H1 (cell line): ENCODE results near the gene SPINK1. TPM values are rescaled to one million over a fixed set of nuclear protein-coding genes. Genes with fewer than 3 reads are reported as not detected.
A peak's percentile ranks its signal among the peaks of the same experiment; 100 is the strongest.

ENCODE experiments used
- CTCF ChIA-PET: fragments of 300-600 bp; sonication (Branson Sonifier 250); formaldehyde crosslinking; loops from one replicate; lab custom pipeline; 2021; ENCODE audit not compliant: partially characterized antibody; lab: Charles Lee
- POLR2A ChIA-PET: fragments of 300-600 bp; sonication (Branson Sonifier 250); formaldehyde crosslinking; loops from one replicate; lab custom pipeline; 2021; ENCODE audit warnings: inconsistent platforms; ENCODE audit not compliant: partially characterized antibody; lab: Charles Lee
- DNase-seq, 2 experiments: peaks; one replicate each; pipeline versions ENCODE4 v3.0.0 to v3.0.0-alpha.2; 2010 to 2022; ENCODE audit warnings: low spot score in 2 of 2, low read depth in 1 of 2, mixed read lengths in 1 of 2
- FAIRE-seq: peaks from 2 replicates; lab custom pipeline; 2011; peaks lifted over from hg19 to GRCh38; lab: Jason Lieb, UNC
- H2AFZ ChIP-seq: 2 replicates; pipeline ENCODE4 v1.8.1; 2012; ENCODE audit warnings: low read length, inconsistent platforms
- H2AK5ac ChIP-seq: 2 replicates; pipeline ENCODE4 v1.6.1; 2013; ENCODE audit warnings: low read depth, low read length
- H2BK120ac ChIP-seq: replicated peaks from 2 replicates; pipeline ENCODE3; 2013; ENCODE audit warnings: low read depth, low read length, inconsistent platforms
- H2BK12ac ChIP-seq: 2 replicates; pipeline ENCODE4 v1.6.1; 2013; ENCODE audit warnings: low read depth, low read length
- H2BK15ac ChIP-seq: 2 replicates; pipeline ENCODE4 v1.6.1; 2013; ENCODE audit warnings: low read length
- H2BK20ac ChIP-seq: 2 replicates; pipeline ENCODE4 v1.6.1; 2013; ENCODE audit warnings: low read length
- H2BK5ac ChIP-seq: 2 replicates; pipeline ENCODE4 v1.6.1; 2013; ENCODE audit warnings: low read depth, low read length
- H3K14ac ChIP-seq: 2 replicates; pipeline ENCODE4 v1.6.1; 2013; ENCODE audit warnings: inconsistent platforms; ENCODE audit not compliant: insufficient read length
- H3K18ac ChIP-seq: 2 replicates; pipeline ENCODE4 v1.6.1; 2013; ENCODE audit warnings: low read length; ENCODE audit errors: extremely low read depth
- H3K23ac ChIP-seq: 2 replicates; pipeline ENCODE4 v1.6.1; 2013; ENCODE audit warnings: inconsistent platforms; ENCODE audit not compliant: insufficient read length
- H3K23me2 ChIP-seq: 2 replicates; pipeline ENCODE4 v1.6.1; 2013; ENCODE audit warnings: low read depth, low read length
- H3K27ac ChIP-seq: 2 replicates; pipeline ENCODE4 v1.6.1; 2011; ENCODE audit warnings: low read depth, low read length, inconsistent platforms
- H3K27me3 ChIP-seq, 4 experiments: replicated peaks in 1 of 4; 1 replicate in 1 of 4; 2 replicates in 3 of 4; pipeline versions ENCODE4 v1.6.1 to v1.8.1; 2011 to 2013; ENCODE audit warnings: low read length in 3 of 4, mild to moderate bottlenecking in 3 of 4, inconsistent platforms in 2 of 4, mixed read lengths in 2 of 4, moderate library complexity in 1 of 4; ENCODE audit not compliant: control insufficient read depth in 3 of 4, insufficient read depth in 3 of 4; ENCODE audit errors: extremely low read depth in 1 of 4
- H3K36me3 ChIP-seq, 4 experiments: 2 replicates each; pipeline versions ENCODE4 v1.6.1 to v1.8.1; 2011 to 2013; ENCODE audit warnings: mild to moderate bottlenecking in 4 of 4, low read length in 3 of 4, moderate library complexity in 2 of 4, control low read depth in 1 of 4, inconsistent platforms in 1 of 4; ENCODE audit not compliant: insufficient read depth in 4 of 4, control insufficient read depth in 2 of 4
- H3K4ac ChIP-seq: replicated peaks from 2 replicates; pipeline ENCODE3; 2013; ENCODE audit warnings: low read length, low read depth, mixed read lengths, inconsistent platforms; ENCODE audit not compliant: insufficient read length
- H3K4me1 ChIP-seq, 4 experiments: replicated peaks in 1 of 4; 1 replicate in 1 of 4; 2 replicates in 3 of 4; pipeline versions ENCODE4 v1.6.1 to v1.8.1; 2011 to 2013; ENCODE audit warnings: low read length in 3 of 4, inconsistent platforms in 2 of 4, mixed read lengths in 1 of 4; ENCODE audit not compliant: insufficient read depth in 4 of 4, control insufficient read depth in 3 of 4
- H3K4me2 ChIP-seq, 2 experiments: 2 replicates each; pipeline versions ENCODE4 v1.6.1 to v1.8.1; 2011 to 2013; ENCODE audit warnings: low read depth in 2 of 2, low read length in 2 of 2, control low read depth in 1 of 2, inconsistent platforms in 1 of 2, mild to moderate bottlenecking in 1 of 2; ENCODE audit not compliant: insufficient read depth in 1 of 2
- H3K4me3 ChIP-seq, 4 experiments: fragments of 200-600, 300-600 bp in 1 of 4; sonication (generic), shearing (Covaris generic), sonication (Bioruptor Twin) in 1 of 4; 2 replicates each; pipeline versions ENCODE4 v1.5.1 to v1.8.1; 2011 to 2016; ENCODE audit warnings: low read length in 4 of 4, low read depth in 3 of 4, control low read depth in 2 of 4, inconsistent platforms in 2 of 4, mild to moderate bottlenecking in 2 of 4, mixed read lengths in 1 of 4, moderate library complexity in 1 of 4; ENCODE audit not compliant: insufficient read depth in 2 of 4; ENCODE audit errors: extremely low read depth in 1 of 4
- H3K56ac ChIP-seq: replicated peaks from 2 replicates; pipeline ENCODE3; 2013; ENCODE audit warnings: low read depth, mild to moderate bottlenecking, mixed read lengths, low read length, inconsistent platforms; ENCODE audit not compliant: insufficient read length
- H3K79me1 ChIP-seq: 2 replicates; pipeline ENCODE4 v1.6.1; 2013; ENCODE audit warnings: low read depth, low read length, control low read depth
- H3K79me2 ChIP-seq, 2 experiments: 2 replicates each; pipeline versions ENCODE4 v1.6.1 to v1.8.1; 2012 to 2013; ENCODE audit warnings: low read length in 2 of 2, mild to moderate bottlenecking in 2 of 2, inconsistent platforms in 1 of 2; ENCODE audit not compliant: insufficient read depth in 2 of 2, control insufficient read depth in 1 of 2
- H3K9ac ChIP-seq, 4 experiments: replicated peaks in 1 of 4; 1 replicate in 1 of 4; 2 replicates in 3 of 4; pipeline versions ENCODE4 v1.6.1 to v1.8.1; 2011 to 2013; ENCODE audit warnings: low read depth in 3 of 4, low read length in 3 of 4, control low read depth in 2 of 4, mild to moderate bottlenecking in 2 of 4, moderate library complexity in 2 of 4, inconsistent platforms in 1 of 4; ENCODE audit errors: extremely low read depth in 1 of 4
- H3K9me3 ChIP-seq, 2 experiments: 2 replicates each; pipeline versions ENCODE4 v1.6.1 to v1.8.1; 2012 to 2013; ENCODE audit warnings: mild to moderate bottlenecking in 2 of 2, moderate library complexity in 2 of 2, control low read depth in 1 of 2, inconsistent platforms in 1 of 2, low read depth in 1 of 2, low read length in 1 of 2, mixed read lengths in 1 of 2; ENCODE audit not compliant: insufficient read depth in 2 of 2
- H4K20me1 ChIP-seq, 2 experiments: replicated peaks in 1 of 2; 2 replicates each; pipeline versions ENCODE3 to v1.8.1; 2011 to 2013; ENCODE audit warnings: inconsistent platforms in 2 of 2, low read length in 2 of 2, mild to moderate bottlenecking in 1 of 2; ENCODE audit not compliant: insufficient read depth in 2 of 2, control insufficient read depth in 1 of 2
- H4K5ac ChIP-seq: 2 replicates; pipeline ENCODE4 v1.6.1; 2013; ENCODE audit warnings: low read length, low read depth, mixed read lengths, inconsistent platforms; ENCODE audit not compliant: insufficient read length
- H4K8ac ChIP-seq: 2 replicates; pipeline ENCODE4 v1.8.0; 2013; ENCODE audit warnings: mild to moderate bottlenecking, moderate library complexity, low read length, inconsistent platforms; ENCODE audit not compliant: insufficient read depth; ENCODE audit errors: extremely low read depth
- H4K91ac ChIP-seq: replicated peaks from 2 replicates; pipeline ENCODE3; 2013; ENCODE audit warnings: low read length, mixed read lengths, inconsistent platforms; ENCODE audit not compliant: insufficient read length
- CTBP2 ChIP-seq: IDR thresholded peaks from 2 replicates; pipeline ENCODE4 v1.7.0; 2011; ENCODE audit warnings: borderline replicate concordance, mild to moderate bottlenecking, moderate library complexity, mixed read lengths, low read length; ENCODE audit not compliant: insufficient read depth, insufficient read length
- JUND ChIP-seq: IDR thresholded peaks from 2 replicates; pipeline ENCODE4 v1.6.1; 2011; ENCODE audit warnings: mild to moderate bottlenecking, improper control_type of control experiment, low read length
- WGBS, 2 experiments: shearing (Covaris generic) in 1 of 2; methylation state at CpG; one replicate each; pipeline versions ENCODE4 v1.1.6 to v1.1.7; 2013 to 2015; ENCODE audit warnings: low lambda C conversion rate in 2 of 2, mixed read lengths in 2 of 2, inconsistent platforms in 1 of 2, low coverage in 1 of 2, missing lambda C conversion rate in 1 of 2; ENCODE audit not compliant: insufficient replicate concordance in 2 of 2, insufficient coverage in 1 of 2, insufficient read length in 1 of 2; ENCODE audit errors: extremely low coverage in 1 of 2, missing lambda C conversion rate in 1 of 2; 5-methylcytosine and 5-hydroxymethylcytosine counted together
- polyA plus RNA-seq, 7 experiments: library from polyadenylated mRNA; depleted of rRNA in 3 of 7; stranded (reverse) in 5 of 7; unstranded in 2 of 7; fragments of >200 nt in 5 of 7; fragments of 200-250 nt in 2 of 7; gene quantifications; 1 replicate in 5 of 7; 2 replicates in 1 of 7; 4 replicates in 1 of 7; pipeline versions ENCODE4 v1.2.1 to v1.2.3, GENCODE V29; 2011 to 2013; ENCODE audit warnings: missing spikeins in 2 of 7, mixed read lengths in 2 of 7
- total RNA-seq: library from RNA; stranded (reverse); fragmentation: NEBNext Ultra II Directional; extraction: Animal tissue kit (Norgen Biotek cat#: 25700); gene quantifications from 2 replicates; pipeline ENCODE4 v1.2.1, GENCODE V29; 2021

SPINK1 gene
- total and polyA plus RNA-seq, 2 of the 8 experiments (the other 6 are each of a cell fraction or from before 2014, with no cell fraction given), result 0.48 to 1.3 TPM

DNA sequence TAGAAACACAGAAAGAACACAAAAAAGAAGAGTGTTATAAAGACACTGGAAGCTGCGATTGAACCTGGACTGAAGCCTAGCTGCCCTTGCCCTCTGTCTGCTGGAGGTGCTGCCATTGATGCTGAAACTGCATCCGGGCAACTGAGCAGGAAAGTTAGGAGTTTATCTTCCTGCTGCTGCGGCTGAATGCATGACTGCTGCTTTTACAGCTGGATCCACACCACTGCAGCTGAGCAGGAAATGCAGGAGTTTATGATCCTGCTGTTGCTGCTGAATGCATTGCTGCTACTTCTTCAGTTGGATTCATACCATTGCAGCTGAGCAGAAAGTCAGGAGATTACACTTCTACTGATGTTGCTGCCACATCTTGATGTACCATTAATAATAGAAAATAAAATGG is 27.1 kb downstream of the SPINK1 start:
- no peak overlapping the region for H3K4me2 ChIP-seq
- no peaks in the 10 kb centered on the region for H3K79me2 ChIP-seq
- H2BK120ac ChIP-seq, result no peak overlapping the region
- H3K36me3 ChIP-seq, result no peaks in the 10 kb centered on the region
- H3K27ac ChIP-seq, result no peak overlapping the region
- no peak overlapping the region for H4K91ac ChIP-seq
- no peak overlapping the region for H4K8ac ChIP-seq
- H2BK15ac ChIP-seq, result no peak overlapping the region
- H3K4me1 ChIP-seq, result 0 out of 7 replicates have a peak, but pooled peaks cover 0 to 2% (median 0%) of the 10 kb centered on the region in 4 experiments
- peak overlapping the region; percentile 19; the same call in 1 of the 2 replicates for H2AFZ ChIP-seq
- no peak for DNase-seq
- H4K5ac ChIP-seq, result no peak overlapping the region
- no peaks in the 10 kb centered on the region for H3K9me3 ChIP-seq
- H3K79me1 ChIP-seq, result no peaks in the 10 kb centered on the region
- H3K23me2 ChIP-seq, result no peaks in the 10 kb centered on the region
- no peak overlapping the region for H3K56ac ChIP-seq
- H3K9ac ChIP-seq, result no peak overlapping the region
- no peak overlapping the region for H3K18ac ChIP-seq
- H4K20me1 ChIP-seq, result no peaks in the 10 kb centered on the region
- H3K14ac ChIP-seq, result no peak overlapping the region
- no peak overlapping the region for H3K4ac ChIP-seq
- no peak overlapping the region for H2BK20ac ChIP-seq
- CTCF ChIA-PET, result interaction anchor here (1.1 kb wide), 1 partner anchor 169 kb away, joined by 3 read pairs; no protein-coding TSS in a partner anchor
- WGBS, 2 experiments, result 95% methylated on average over 3 of the region's 3 CpGs; no CpG with 5 or more reads in 1 of the 2 experiments
- no peak overlapping the region for H3K23ac ChIP-seq
- no peak overlapping the region for H2BK5ac ChIP-seq
- H2AK5ac ChIP-seq, result no peak overlapping the region
- TF ChIP-seq JUND (no peak), CTBP2 (no peak)
- TF ChIP-seq, all 59 proteins: peak for 0
- FAIRE-seq, result no peak
- Histone ChIP-seq H2BK12ac (no peak overlapping the region), H3K27me3 (no peaks in the 10 kb centered on the region), H3K4me3 (no peak overlapping the region)
- POLR2A ChIA-PET, result interaction anchor here (1.2 kb wide), 1 partner anchor 49 kb away, joined by 4 read pairs; no protein-coding TSS in a partner anchor
